Gastrocnemius medialis (tissue), 4 donors: ENCODE data around the gene HEBP2.

Experiments used
- CTCF ChIP-seq, 5 experiments: fragments of 450-650 bp in 3 of 5; fragments of 200-600 bp in 2 of 5; sonication (generic) in 2 of 5; IDR thresholded peaks in 4 of 5; conservative IDR thresholded peaks in 1 of 5; 1 replicate in 4 of 5; 2 replicates in 1 of 5; pipeline ENCODE4 v1.5.1; 2016 to 2019; ENCODE audit warnings: antibody characterized with exemption in 5 of 5, mild to moderate bottlenecking in 3 of 5, moderate library complexity in 3 of 5
- POLR2A ChIP-seq, 2 donors: fragments of 450-650 bp; IDR thresholded peaks; one replicate each; pipeline ENCODE4 v1.6.1; 2017; ENCODE audit warnings: antibody characterized with exemption in 2 of 2, mild to moderate bottlenecking in 2 of 2, moderate library complexity in 2 of 2

- no peak for TF ChIP-seq POLR2A (IDR thresholded peaks at IDR 0.05)
- no peak for TF ChIP-seq CTCF (IDR thresholded peaks at IDR 0.05 in 4 of 5, conservative IDR thresholded peaks at IDR 0.05 in 1 of 5)
Observed at GRCh38 chr6:138374815-138375214, 29.2 kb upstream of the HEBP2 start.
